ENCODE measurements around the gene YPEL4. TPM values are rescaled to one million over a fixed set of nuclear protein-coding genes. Genes with fewer than 3 reads are reported as not detected.

Gene YPEL4
- total RNA-seq, 1 donor from 2014 or later: not detected

GRCh38 chr11:57679396-57679795 is 29.7 kb upstream of the YPEL4 start:
- H3K36me3 Mint-ChIP-seq (ENCODE audit: low read depth, unreplicated experiment): peaks cover 29% of the 10 kb centered on the region
- no peak for DNase-seq (ENCODE audit: low spot score)

DNA sequence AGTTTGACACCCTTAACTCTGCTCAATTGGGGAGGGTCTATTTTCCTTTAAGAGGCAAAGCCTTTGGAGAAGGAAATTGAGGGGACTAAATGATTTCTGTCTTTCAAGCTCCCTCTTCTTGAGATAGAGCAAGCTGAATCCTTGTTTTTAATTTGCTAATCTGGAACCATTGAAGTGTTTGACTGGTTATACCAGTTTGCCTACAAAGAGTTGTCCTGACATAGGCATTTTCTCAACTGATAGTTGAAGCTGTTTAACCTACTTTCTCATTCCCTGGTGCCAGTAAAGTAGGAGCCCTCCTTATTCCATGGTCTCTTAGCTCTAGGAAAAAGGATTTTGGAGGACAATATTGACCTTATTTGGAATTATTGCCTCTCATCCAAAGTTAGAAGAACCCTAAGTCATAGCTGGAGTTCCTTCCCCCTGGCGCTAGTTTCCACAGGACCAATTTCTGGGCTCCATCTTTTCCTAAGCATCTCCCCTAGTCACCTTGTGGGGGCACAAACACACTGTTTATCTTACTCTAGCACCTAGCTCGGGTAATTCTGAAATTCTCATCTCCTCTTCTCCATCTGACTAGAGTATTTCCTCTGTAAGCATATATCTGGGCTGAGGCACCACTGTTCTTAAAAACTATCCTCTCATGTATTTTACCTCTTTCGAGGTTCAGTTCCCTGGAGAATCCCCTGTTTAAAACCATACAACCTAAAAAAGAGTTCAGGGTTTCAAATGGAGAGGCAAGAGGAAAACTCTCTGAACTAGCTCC is 25.6 kb upstream of the YPEL4 start:
- H3K36me3 Mint-ChIP-seq (ENCODE audit: low read depth, unreplicated experiment): peaks cover 24% of the 10 kb centered on the region
- H3K4me1 Mint-ChIP-seq (ENCODE audit: unreplicated experiment): peaks cover 6% of the 10 kb centered on the region
- DNase-seq (ENCODE audit: low spot score): no peak
- H3K9me3 Mint-ChIP-seq (ENCODE audit: unreplicated experiment): no peaks in the 10 kb centered on the region
- H3K4me3 Mint-ChIP-seq (ENCODE audit: unreplicated experiment): no peak overlapping the region
- H3K27ac Mint-ChIP-seq (ENCODE audit: unreplicated experiment): no peak overlapping the region
- H3K27me3 Mint-ChIP-seq (ENCODE audit: unreplicated experiment): no peaks in the 10 kb centered on the region
- no peak for TF ChIP-seq CTCF (IDR thresholded peaks at IDR 0.05; ENCODE audit: unreplicated experiment)

More at GRCh38 chr11:57679396-57679795, 29.7 kb upstream of the YPEL4 start:
- no peaks in the 10 kb centered on the region for H3K27me3 Mint-ChIP-seq (ENCODE audit: unreplicated experiment)
- H3K9me3 Mint-ChIP-seq (ENCODE audit: unreplicated experiment): no peaks in the 10 kb centered on the region
- no peak for TF ChIP-seq CTCF (IDR thresholded peaks at IDR 0.05; ENCODE audit: unreplicated experiment)
- H3K4me3 Mint-ChIP-seq (ENCODE audit: unreplicated experiment): no peak overlapping the region
- peaks cover 7% of the 10 kb centered on the region for H3K4me1 Mint-ChIP-seq (ENCODE audit: unreplicated experiment)
- no peak overlapping the region for H3K27ac Mint-ChIP-seq (ENCODE audit: unreplicated experiment)

- no peak for TF ChIP-seq CTCF (IDR thresholded peaks at IDR 0.05; ENCODE audit: unreplicated experiment)
- Mint-ChIP-seq H3K4me1 (ENCODE audit: unreplicated experiment) (peaks cover 12% of the 10 kb centered on the region), H3K36me3 (ENCODE audit: low read depth, unreplicated experiment) (peaks cover 24% of the 10 kb centered on the region), H3K27me3 (ENCODE audit: unreplicated experiment) (no peaks in the 10 kb centered on the region), H3K9me3 (ENCODE audit: unreplicated experiment) (no peaks in the 10 kb centered on the region), H3K4me3 (ENCODE audit: unreplicated experiment) (no peak overlapping the region), H3K27ac (ENCODE audit: unreplicated experiment) (no peak overlapping the region)
- no peak for DNase-seq (ENCODE audit: low spot score)
Observed at GRCh38 chr11:57674251-57674650, 24.5 kb upstream of the YPEL4 start.

- Mint-ChIP-seq H3K4me1 (ENCODE audit: unreplicated experiment) (peaks cover 29% of the 10 kb centered on the region), H3K27ac (ENCODE audit: unreplicated experiment) (peak overlapping the region; percentile 99), H3K4me3 (ENCODE audit: unreplicated experiment) (peak overlapping the region; percentile 100), H3K9me3 (ENCODE audit: unreplicated experiment) (no peaks in the 10 kb centered on the region), H3K27me3 (ENCODE audit: unreplicated experiment) (peaks cover 21% of the 10 kb centered on the region), H3K36me3 (ENCODE audit: low read depth, unreplicated experiment) (peaks cover 32% of the 10 kb centered on the region)
- TF ChIP-seq CTCF (IDR thresholded peaks at IDR 0.05; ENCODE audit: unreplicated experiment): no peak
- no peak for DNase-seq (ENCODE audit: low spot score)
Observed at GRCh38 chr11:57668434-57668782, 18.7 kb upstream of the YPEL4 start.

GRCh38 chr11:57667736-57668433 is 18.2 kb upstream of the YPEL4 start, which contains the start of gene ZDHHC5:
Gene ZDHHC5 (plus strand): TSS chr11:57668114. CDS start chr11:57673091, 4,977 bp downstream.
- no peaks in the 10 kb centered on the region for H3K9me3 Mint-ChIP-seq (ENCODE audit: unreplicated experiment)
- H3K27me3 Mint-ChIP-seq (ENCODE audit: unreplicated experiment): peaks cover 21% of the 10 kb centered on the region
- H3K27ac Mint-ChIP-seq (ENCODE audit: unreplicated experiment): peak within 1 kb of the TSS; percentile 100
- H3K36me3 Mint-ChIP-seq (ENCODE audit: low read depth, unreplicated experiment): peaks cover 27% of the 10 kb centered on the region
- peak within 1 kb of the TSS; percentile 100 for H3K4me3 Mint-ChIP-seq (ENCODE audit: unreplicated experiment)
- DNase-seq (ENCODE audit: low spot score): peak; percentile 97
- TF ChIP-seq CTCF (IDR thresholded peaks at IDR 0.05; ENCODE audit: unreplicated experiment): peak; percentile 80
- peaks cover 29% of the 10 kb centered on the region for H3K4me1 Mint-ChIP-seq (ENCODE audit: unreplicated experiment)

Data from endothelial cell (in vitro differentiated cells).